Left colon (tissue), 2 donors: Measurements from ENCODE around the gene SLAMF6. TPM values are rescaled to one million over a fixed set of nuclear protein-coding genes. Genes with fewer than 3 reads are reported as not detected.
A peak's percentile ranks its signal among the peaks of the same experiment; 100 is the strongest.
"Not testable (repeated sequence)": the region's sequence is repeated elsewhere in the genome, so short reads cannot be mapped to it uniquely, and the experiment has no call there.

Experiments used
- ATAC-seq: fragments of 200-7000 bp; cut with Tn5 transposase; one replicate; pipeline ENCODE4 v1.9.1; 2020; ENCODE audit warnings: mild to moderate bottlenecking, moderate library complexity
- DNase-seq, 2 donors: peaks; one replicate each; pipeline ENCODE4 v3.0.0-alpha.2; 2020
- intact Hi-C, 2 donors: fragments of 100-400 bp; cut with DNase I in 1 of 2; cut with micrococcal nuclease in 1 of 2; formaldehyde crosslinking; loops; one replicate each; pipeline versions ENCODE4 v1.11.2 to v1.14.0; 2022; cut with DNase I, micrococcal nuclease
- total RNA-seq, 2 donors: library from RNA; stranded (reverse); fragmentation: NEBNext Ultra II Directional; extraction: Animal tissue kit (Norgen Biotek cat#: 25700); gene quantifications; one replicate each; pipeline ENCODE4 v1.2.1, GENCODE V29; 2021
- donor health status: DM: no; HTN: no; CAD: no.
- donor health status: DM: yes; HTN: yes; CAD: no.

The SLAMF6 gene
- total RNA-seq, 2 donors from 2014 or later, result 0.61 to 1.4 TPM

- no peak for DNase-seq
- intact Hi-C loops, result no loop called here
- ATAC-seq, result no peak
Observed at GRCh38 chr1:160547422-160547821, 24.4 kb upstream of the SLAMF6 start.

GRCh38 chr1:160546942-160547341 is 23.9 kb upstream of the SLAMF6 start:
- ATAC-seq (no peak), DNase-seq (no peak)
- intact Hi-C loops, result no loop called here

- DNase-seq (no peak), ATAC-seq (no peak)
- intact Hi-C loops, result no loop called here
Observed at GRCh38 chr1:160544647-160545046, 21.6 kb upstream of the SLAMF6 start.

- DNase-seq (no peak), ATAC-seq (no peak)
- intact Hi-C loops, result no loop called here
Observed at GRCh38 chr1:160542303-160542945, 19.4 kb upstream of the SLAMF6 start.

GRCh38 chr1:160541622-160542302 is 18.7 kb upstream of the SLAMF6 start:
- ATAC-seq (no peak), DNase-seq (no peak)
- intact Hi-C loops, result no loop called here

- DNase-seq (no peak), ATAC-seq (no peak)
- intact Hi-C loops, result no loop called here
Observed at GRCh38 chr1:160540859-160541233, 17.8 kb upstream of the SLAMF6 start.

GRCh38 chr1:160539990-160540858 is 17.2 kb upstream of the SLAMF6 start:
- intact Hi-C loops, result no loop called here
- peak; percentile 59 to 63 for DNase-seq

GRCh38 chr1:160539684-160539989 is 16.6 kb upstream of the SLAMF6 start:
- intact Hi-C loops, result no loop called here
- ATAC-seq (no peak), DNase-seq (no peak)

More at GRCh38 chr1:160539990-160540858, 17.2 kb upstream of the SLAMF6 start:
- peak; percentile 76 for ATAC-seq

- intact Hi-C loops, result no loop called here
- peak; percentile 52 to 71 for DNase-seq
- peak; percentile 85 for ATAC-seq
Observed at GRCh38 chr1:160538985-160539651, 16.1 kb upstream of the SLAMF6 start.

GRCh38 chr1:160537714-160538665 is 14.9 kb upstream of the SLAMF6 start:
- intact Hi-C loops, result no loop called here
- no peak for DNase-seq
- no peak for ATAC-seq

- intact Hi-C loops, result no loop called here
- no peak for ATAC-seq
Observed at GRCh38 chr1:160534823-160535605, 12.0 kb upstream of the SLAMF6 start.

GRCh38 chr1:160532557-160532813 is 9.4 kb upstream of the SLAMF6 start:
- intact Hi-C loops, result not testable (repeated sequence)

More at GRCh38 chr1:160534823-160535605, 12.0 kb upstream of the SLAMF6 start:
- DNase-seq, result no peak

GRCh38 chr1:160531809-160532556 is 8.9 kb upstream of the SLAMF6 start:
- intact Hi-C loops, ATAC-seq, DNase-seq: not testable (repeated sequence)

More at GRCh38 chr1:160532557-160532813, 9.4 kb upstream of the SLAMF6 start:
- DNase-seq, ATAC-seq: not testable (repeated sequence)

GRCh38 chr1:160529401-160529952 is 6.4 kb upstream of the SLAMF6 start:
- intact Hi-C loops, DNase-seq, ATAC-seq: not testable (repeated sequence)

- intact Hi-C loops, ATAC-seq, DNase-seq: not testable (repeated sequence)
Observed at GRCh38 chr1:160523789-160524188, 734 bp upstream of the SLAMF6 start.

GRCh38 chr1:160522136-160522535 is 919 bp downstream of the SLAMF6 start:
- ATAC-seq (no peak), DNase-seq (no peak)
- intact Hi-C loops, result no loop called here

- intact Hi-C loops, result no loop called here
- no peak for ATAC-seq
- DNase-seq, result no peak
Observed at GRCh38 chr1:160521554-160521953, 1.5 kb downstream of the SLAMF6 start.
